GM12878 (cell line): ENCODE results near the gene LRRC4. TPM values are rescaled to one million over a fixed set of nuclear protein-coding genes. Genes with fewer than 3 reads are reported as not detected.

Experiments
- ATAC-seq: fragments of 200-7000 bp; cut with Tn5 transposase; 3 replicates; pipeline ENCODE4 v1.9.1; 2020; ENCODE audit warnings: mild to moderate bottlenecking, moderate library complexity
- BruUV-seq: library from RNA; stranded (reverse); fragments of 400-500 nt; replicated peaks from 2 replicates; lab custom pipeline; 2021; lab: Mats Ljungman, UMichigan
- CTCF ChIA-PET: fragments of 300-600 bp; sonication (Branson Sonifier 250); formaldehyde crosslinking; extraction: SDS; loops from one replicate; lab custom pipeline; 2021; ENCODE audit warnings: inconsistent platforms; lab: Yijun Ruan, JAX
- POLR2A ChIA-PET: fragments of 350-600 bp; formaldehyde crosslinking; extraction: SDS; loops from one replicate; lab custom pipeline; 2021; ENCODE audit warnings: inconsistent platforms; lab: Charles Lee
- RAD21 ChIA-PET: fragments of 300-600 bp; sonication (Branson Sonifier 250); formaldehyde crosslinking; loops from one replicate; lab custom pipeline; 2023; ENCODE audit warnings: antibody characterized with exemption; ENCODE audit not compliant: unreplicated experiment; lab: Charles Lee
- SMC1A ChIA-PET: fragments of 300-600 bp; sonication (Branson Sonifier 250); formaldehyde crosslinking; loops from one replicate; lab custom pipeline; 2023; ENCODE audit not compliant: unreplicated experiment, uncharacterized antibody; lab: Charles Lee
- DNase-seq: peaks from one replicate; pipeline ENCODE4 v3.0.0-alpha.2; 2011; ENCODE audit warnings: low read depth, low spot score
- FAIRE-seq: peaks from 3 replicates; lab custom pipeline; 2011; peaks lifted over from hg19 to GRCh38; lab: Jason Lieb, UNC
- H2AFZ ChIP-seq: 2 replicates; pipeline ENCODE4 v1.6.0; 2011; ENCODE audit warnings: low read depth, low read length, control low read depth; ENCODE audit not compliant: control insufficient read depth
- H3K27ac ChIP-seq: 2 replicates; pipeline ENCODE4 v1.5.1; 2011; ENCODE audit warnings: control low read depth; ENCODE audit not compliant: control insufficient read depth, insufficient read depth
- H3K27me3 ChIP-seq, 2 experiments: replicated peaks in 1 of 2; 2 replicates each; pipeline versions ENCODE4 v1.6.0 to v1.6.1; 2011; ENCODE audit warnings: low read length in 1 of 2; ENCODE audit not compliant: control insufficient read depth in 2 of 2, insufficient read depth in 2 of 2
- H3K36me3 ChIP-seq, 2 experiments: 2 replicates each; pipeline ENCODE4 v1.5.1; 2011; ENCODE audit warnings: low read length in 1 of 2; ENCODE audit not compliant: control insufficient read depth in 2 of 2, insufficient read depth in 2 of 2
- H3K4me1 ChIP-seq: 2 replicates; pipeline ENCODE4 v1.6.1; 2011; ENCODE audit warnings: mild to moderate bottlenecking, low read length, moderate library complexity, mixed read lengths; ENCODE audit not compliant: control insufficient read depth, insufficient read depth
- H3K4me2 ChIP-seq: 2 replicates; pipeline ENCODE4 v1.6.0; 2011; ENCODE audit warnings: control low read depth; ENCODE audit not compliant: control insufficient read depth, insufficient read depth
- H3K4me3 ChIP-seq: fragments of 200-600 bp; sonication (generic); 2 replicates; pipeline ENCODE4 v1.5.1; 2016
- H3K79me2 ChIP-seq: 2 replicates; pipeline ENCODE4 v1.6.0; 2011; ENCODE audit warnings: low read length; ENCODE audit not compliant: control insufficient read depth, insufficient read depth
- H3K9ac ChIP-seq: 2 replicates; pipeline ENCODE4 v1.8.0; 2011; ENCODE audit warnings: low read length, control low read depth, mixed read lengths; ENCODE audit not compliant: control insufficient read depth, insufficient read depth
- H3K9me3 ChIP-seq: replicated peaks from 3 replicates; pipeline ENCODE4 v1.5.1; 2011; ENCODE audit warnings: mild to moderate bottlenecking, low read length; ENCODE audit not compliant: control insufficient read depth, insufficient read depth
- H4K20me1 ChIP-seq: 2 replicates; pipeline ENCODE4 v1.6.0; 2011; ENCODE audit not compliant: control insufficient read depth, insufficient read depth
- ASH2L ChIP-seq: fragments of 300-600, 200-600 bp; sonication (generic); IDR thresholded peaks from 2 replicates; pipeline ENCODE4 v1.6.1; 2017; ENCODE audit warnings: low read depth, mild to moderate bottlenecking, borderline replicate concordance
- CREB1 ChIP-seq: IDR thresholded peaks from 2 replicates; pipeline ENCODE4 v1.6.1; 2012; ENCODE audit warnings: low read depth, mild to moderate bottlenecking, inconsistent platforms
- EED ChIP-seq: sonication (generic); IDR thresholded peaks from 2 replicates; pipeline ENCODE4 v1.6.1; 2016; ENCODE audit warnings: antibody characterized with exemption, low read depth
- HDAC6 ChIP-seq: fragments of 200-600 bp; sonication (generic); IDR thresholded peaks from one replicate; pipeline ENCODE4 v1.8.0; 2017; ENCODE audit warnings: antibody characterized with exemption; ENCODE audit not compliant: unreplicated experiment
- NR2F1 ChIP-seq: fragments of 450-650 bp; conservative IDR thresholded peaks from 2 replicates; pipeline ENCODE4 v1.6.1; 2017; ENCODE audit warnings: mild to moderate bottlenecking
- PAX5 ChIP-seq: IDR thresholded peaks from 2 replicates; pipeline ENCODE4 v1.6.1; 2011; ENCODE audit warnings: low read depth, low read length, borderline replicate concordance
- PAX8 ChIP-seq: fragments of 450-650 bp; IDR thresholded peaks from 2 replicates; pipeline ENCODE4 v1.6.1; 2017; ENCODE audit warnings: mild to moderate bottlenecking, moderate library complexity
- POLR2AphosphoS5 ChIP-seq: IDR thresholded peaks from 2 replicates; pipeline ENCODE4 v1.6.1; 2011; ENCODE audit warnings: mild to moderate bottlenecking, low read length, inconsistent platforms
- RUNX3 ChIP-seq: IDR thresholded peaks from 2 replicates; pipeline ENCODE4 v1.6.1; 2012; ENCODE audit warnings: low read length, inconsistent platforms
- STAT3 ChIP-seq: IDR thresholded peaks from 2 replicates; pipeline ENCODE4 v1.6.1; 2011; ENCODE audit warnings: low read depth, low read length, improper control_type of control experiment
- ZNF207 ChIP-seq: fragments of 450-650 bp; IDR thresholded peaks from 2 replicates; pipeline ENCODE4 v1.6.1; 2014; ENCODE audit warnings: antibody characterized with exemption, mild to moderate bottlenecking, borderline replicate concordance
- WGBS: methylation state at CpG from one replicate; pipeline ENCODE4 v1.1.6; 2016; ENCODE audit warnings: low lambda C conversion rate; ENCODE audit not compliant: insufficient replicate concordance, insufficient coverage; ENCODE audit errors: missing lambda C conversion rate; 5-methylcytosine and 5-hydroxymethylcytosine counted together
- in situ Hi-C: fragments of 300-500 bp; cut with MboI; formaldehyde crosslinking; loops from 9 replicates; pipeline ENCODE4 v1.14.3; 2018; ENCODE audit warnings: mixed read lengths
- intact Hi-C: fragments of 100-400 bp; cut with micrococcal nuclease; formaldehyde crosslinking; loops from one replicate; pipeline ENCODE4 v1.14.2; 2022; ENCODE audit not compliant: unreplicated experiment
- polyA plus RNA-seq, 11 experiments: library from polyadenylated mRNA; depleted of rRNA in 4 of 11; unstranded in 6 of 11; stranded (reverse) in 5 of 11; fragments of >200 nt; fragmentation: Nextera tagmentation in 4 of 11; fragmentation: Illumina TruSeq in 1 of 11; extraction: Ambion mirVana in 4 of 11; extraction: Trizol in 1 of 11; gene quantifications; 1 replicate in 1 of 11; 2 replicates in 10 of 11; pipeline versions ENCODE4 v1.2.1 to v1.2.3, GENCODE V29; 2011 to 2016; ENCODE audit warnings: inconsistent platforms in 2 of 11, missing spikeins in 2 of 11, low read depth in 1 of 11
- total RNA-seq, 4 experiments: library from RNA; depleted of rRNA in 3 of 4; stranded (reverse); fragments of >200 nt in 3 of 4; fragmentation: Illumina TruSeq in 1 of 4; extraction: Trizol in 1 of 4; gene quantifications; 2 replicates each; pipeline versions ENCODE4 v1.2.1 to v1.2.3, GENCODE V29; 2013 to 2021
- TF ChIP-seq, protein P1 (sequence below): fragments of 150-350 bp; IDR thresholded peaks from 2 replicates; pipeline ENCODE4 v1.6.1; 2014; ENCODE audit warnings: mild to moderate bottlenecking, low read depth, low read length
- TF ChIP-seq, protein P2 (sequence below): fragments of 450-650 bp; formaldehyde crosslinking; IDR thresholded peaks from 2 replicates; pipeline ENCODE4 v1.4.0; 2020; ENCODE audit warnings: mild to moderate bottlenecking, moderate library complexity
- TF ChIP-seq, protein P3 (sequence below): fragments of 450-650 bp; IDR thresholded peaks from 2 replicates; pipeline ENCODE4 v1.6.1; 2017; ENCODE audit warnings: mild to moderate bottlenecking, low read depth, inconsistent platforms; ENCODE audit not compliant: poor library complexity, severe bottlenecking
- TF ChIP-seq, protein P4 (sequence below): IDR thresholded peaks from 2 replicates; pipeline ENCODE4 v1.6.1; 2011; ENCODE audit warnings: mild to moderate bottlenecking, low read depth, low read length, moderate library complexity; ENCODE audit not compliant: insufficient replicate concordance

LRRC4 gene
- total and polyA plus RNA-seq, 10 of the 15 experiments (the other 5 are each of a cell fraction or from before 2014, with no cell fraction given): 0.06 to 0.85 (median 0.12) TPM; not detected in 4

DNA sequence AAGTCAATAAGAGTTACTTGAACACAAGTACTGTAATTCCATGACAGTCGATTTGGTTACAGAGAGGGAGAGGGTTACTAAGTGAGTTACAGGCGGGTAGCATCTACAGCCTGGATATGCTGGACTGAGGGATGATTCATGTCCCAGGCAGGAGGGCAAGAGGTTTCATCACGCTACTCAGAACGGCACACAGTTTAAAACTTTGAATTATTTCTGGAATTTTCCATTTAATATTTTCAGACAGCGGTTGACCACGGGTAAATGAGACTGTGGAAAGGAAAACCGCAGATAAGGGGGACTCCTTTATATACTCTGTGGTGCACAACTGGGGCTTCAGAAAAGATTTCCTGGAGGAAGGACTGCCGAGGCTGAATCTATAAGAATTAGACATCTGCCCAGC lies 25.7 kb upstream of the LRRC4 start:
- CTCF ChIA-PET: no interaction called here

More for the DNA sequence above, 25.7 kb upstream of the LRRC4 start:
- Histone ChIP-seq H3K4me2 (no peak overlapping the region), H3K9ac (no peak overlapping the region), H3K4me1 (no peaks in the 10 kb centered on the region), H3K27me3 (no peaks in the 10 kb centered on the region), H3K4me3 (no peak overlapping the region), H2AFZ (no peak overlapping the region), H3K9me3 (no peaks in the 10 kb centered on the region), H3K36me3 (peaks cover 10 to 13% of the 10 kb centered on the region in 2 experiments; a peak in 3 of 4 replicates), H3K27ac (no peak overlapping the region), H4K20me1 (no peaks in the 10 kb centered on the region; the same call in none of the 2 replicates), H3K79me2 (no peaks in the 10 kb centered on the region)
- TF ChIP-seq, protein P1, sequence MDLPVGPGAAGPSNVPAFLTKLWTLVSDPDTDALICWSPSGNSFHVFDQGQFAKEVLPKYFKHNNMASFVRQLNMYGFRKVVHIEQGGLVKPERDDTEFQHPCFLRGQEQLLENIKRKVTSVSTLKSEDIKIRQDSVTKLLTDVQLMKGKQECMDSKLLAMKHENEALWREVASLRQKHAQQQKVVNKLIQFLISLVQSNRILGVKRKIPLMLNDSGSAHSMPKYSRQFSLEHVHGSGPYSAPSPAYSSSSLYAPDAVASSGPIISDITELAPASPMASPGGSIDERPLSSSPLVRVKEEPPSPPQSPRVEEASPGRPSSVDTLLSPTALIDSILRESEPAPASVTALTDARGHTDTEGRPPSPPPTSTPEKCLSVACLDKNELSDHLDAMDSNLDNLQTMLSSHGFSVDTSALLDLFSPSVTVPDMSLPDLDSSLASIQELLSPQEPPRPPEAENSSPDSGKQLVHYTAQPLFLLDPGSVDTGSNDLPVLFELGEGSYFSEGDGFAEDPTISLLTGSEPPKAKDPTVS: no peak
- TF ChIP-seq STAT3 (no peak), ASH2L (no peak), POLR2AphosphoS5 (no peak), PAX8 (no peak), ZNF207 (no peak), RUNX3 (no peak), NR2F1 (no peak), CREB1 (no peak), HDAC6 (no peak), EED (no peak), PAX5 (no peak)
- TF ChIP-seq, protein P2, sequence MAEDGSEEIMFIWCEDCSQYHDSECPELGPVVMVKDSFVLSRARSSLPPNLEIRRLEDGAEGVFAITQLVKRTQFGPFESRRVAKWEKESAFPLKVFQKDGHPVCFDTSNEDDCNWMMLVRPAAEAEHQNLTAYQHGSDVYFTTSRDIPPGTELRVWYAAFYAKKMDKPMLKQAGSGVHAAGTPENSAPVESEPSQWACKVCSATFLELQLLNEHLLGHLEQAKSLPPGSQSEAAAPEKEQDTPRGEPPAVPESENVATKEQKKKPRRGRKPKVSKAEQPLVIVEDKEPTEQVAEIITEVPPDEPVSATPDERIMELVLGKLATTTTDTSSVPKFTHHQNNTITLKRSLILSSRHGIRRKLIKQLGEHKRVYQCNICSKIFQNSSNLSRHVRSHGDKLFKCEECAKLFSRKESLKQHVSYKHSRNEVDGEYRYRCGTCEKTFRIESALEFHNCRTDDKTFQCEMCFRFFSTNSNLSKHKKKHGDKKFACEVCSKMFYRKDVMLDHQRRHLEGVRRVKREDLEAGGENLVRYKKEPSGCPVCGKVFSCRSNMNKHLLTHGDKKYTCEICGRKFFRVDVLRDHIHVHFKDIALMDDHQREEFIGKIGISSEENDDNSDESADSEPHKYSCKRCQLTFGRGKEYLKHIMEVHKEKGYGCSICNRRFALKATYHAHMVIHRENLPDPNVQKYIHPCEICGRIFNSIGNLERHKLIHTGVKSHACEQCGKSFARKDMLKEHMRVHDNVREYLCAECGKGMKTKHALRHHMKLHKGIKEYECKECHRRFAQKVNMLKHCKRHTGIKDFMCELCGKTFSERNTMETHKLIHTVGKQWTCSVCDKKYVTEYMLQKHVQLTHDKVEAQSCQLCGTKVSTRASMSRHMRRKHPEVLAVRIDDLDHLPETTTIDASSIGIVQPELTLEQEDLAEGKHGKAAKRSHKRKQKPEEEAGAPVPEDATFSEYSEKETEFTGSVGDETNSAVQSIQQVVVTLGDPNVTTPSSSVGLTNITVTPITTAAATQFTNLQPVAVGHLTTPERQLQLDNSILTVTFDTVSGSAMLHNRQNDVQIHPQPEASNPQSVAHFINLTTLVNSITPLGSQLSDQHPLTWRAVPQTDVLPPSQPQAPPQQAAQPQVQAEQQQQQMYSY (CRISPR knock-in tag): no peak
- TF ChIP-seq, protein P3, sequence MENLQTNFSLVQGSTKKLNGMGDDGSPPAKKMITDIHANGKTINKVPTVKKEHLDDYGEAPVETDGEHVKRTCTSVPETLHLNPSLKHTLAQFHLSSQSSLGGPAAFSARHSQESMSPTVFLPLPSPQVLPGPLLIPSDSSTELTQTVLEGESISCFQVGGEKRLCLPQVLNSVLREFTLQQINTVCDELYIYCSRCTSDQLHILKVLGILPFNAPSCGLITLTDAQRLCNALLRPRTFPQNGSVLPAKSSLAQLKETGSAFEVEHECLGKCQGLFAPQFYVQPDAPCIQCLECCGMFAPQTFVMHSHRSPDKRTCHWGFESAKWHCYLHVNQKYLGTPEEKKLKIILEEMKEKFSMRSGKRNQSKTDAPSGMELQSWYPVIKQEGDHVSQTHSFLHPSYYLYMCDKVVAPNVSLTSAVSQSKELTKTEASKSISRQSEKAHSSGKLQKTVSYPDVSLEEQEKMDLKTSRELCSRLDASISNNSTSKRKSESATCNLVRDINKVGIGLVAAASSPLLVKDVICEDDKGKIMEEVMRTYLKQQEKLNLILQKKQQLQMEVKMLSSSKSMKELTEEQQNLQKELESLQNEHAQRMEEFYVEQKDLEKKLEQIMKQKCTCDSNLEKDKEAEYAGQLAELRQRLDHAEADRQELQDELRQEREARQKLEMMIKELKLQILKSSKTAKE: no peak
- TF ChIP-seq, protein P4, sequence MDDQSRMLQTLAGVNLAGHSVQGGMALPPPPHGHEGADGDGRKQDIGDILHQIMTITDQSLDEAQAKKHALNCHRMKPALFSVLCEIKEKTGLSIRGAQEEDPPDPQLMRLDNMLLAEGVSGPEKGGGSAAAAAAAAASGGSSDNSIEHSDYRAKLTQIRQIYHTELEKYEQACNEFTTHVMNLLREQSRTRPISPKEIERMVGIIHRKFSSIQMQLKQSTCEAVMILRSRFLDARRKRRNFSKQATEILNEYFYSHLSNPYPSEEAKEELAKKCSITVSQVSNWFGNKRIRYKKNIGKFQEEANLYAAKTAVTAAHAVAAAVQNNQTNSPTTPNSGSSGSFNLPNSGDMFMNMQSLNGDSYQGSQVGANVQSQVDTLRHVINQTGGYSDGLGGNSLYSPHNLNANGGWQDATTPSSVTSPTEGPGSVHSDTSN: no peak
- POLR2A ChIA-PET: no interaction called here
- RAD21 ChIA-PET: no interaction called here
- FAIRE-seq (no peak), ATAC-seq (no peak), DNase-seq (no peak)
- SMC1A ChIA-PET: interaction anchor here (0.6 to 0.9 kb wide), 2 partner anchors 12 to 268 kb away, joined by 3 read pairs; no protein-coding TSS in a partner anchor
- WGBS: 94% methylated on average over 8 of the region's 8 CpGs
- in situ Hi-C loops: no loop called here
- BruUV-seq: no TSS peak
- intact Hi-C loops: no loop called here
